Measurements from ENCODE around the gene DHFR2.

DNA sequence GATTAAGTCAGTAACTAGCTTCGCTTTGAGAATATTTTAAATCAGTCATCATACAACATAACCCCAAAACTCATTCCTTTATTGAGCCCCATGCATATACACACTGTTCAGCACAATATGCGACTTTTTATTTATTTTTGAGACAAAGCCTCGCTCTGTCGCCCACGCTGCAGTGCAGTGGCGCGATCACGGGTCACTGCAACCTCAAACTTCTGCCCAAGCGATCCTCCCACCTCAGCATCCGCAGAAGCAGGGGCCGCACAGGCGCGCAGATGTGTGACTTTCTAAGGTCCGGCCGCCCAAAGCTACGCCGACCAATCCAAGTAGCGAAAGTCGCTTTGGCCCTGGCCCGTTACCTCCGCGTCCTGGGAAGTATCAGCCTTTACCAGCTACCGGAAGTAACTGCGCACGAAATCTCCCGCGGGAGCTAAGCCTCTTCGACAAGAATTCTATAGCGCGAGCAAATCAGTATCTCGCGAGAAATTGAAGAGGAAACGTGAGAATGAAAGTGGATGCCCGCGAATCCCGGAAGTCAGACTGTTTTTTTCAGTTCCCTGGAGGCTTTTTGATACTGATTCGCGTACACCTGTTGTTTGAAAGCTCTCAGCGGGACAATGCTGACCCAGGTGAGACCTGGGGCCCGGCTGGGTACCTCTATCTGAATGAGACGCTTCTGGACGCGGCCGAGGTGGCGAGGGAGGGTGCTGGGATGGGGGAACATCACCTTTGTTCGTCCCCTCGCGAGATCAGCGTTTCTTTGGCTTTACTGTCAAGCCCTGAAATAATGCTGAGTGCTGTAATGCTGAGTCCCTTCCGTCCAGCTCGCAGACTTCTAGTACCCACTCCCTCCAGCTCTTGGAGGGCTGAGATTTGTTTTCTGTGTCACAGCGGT, at the start of gene DHFR2, which contains the start of gene NSUN3:
- no peak for TF ChIP-seq RFX5 (IDR thresholded peaks at IDR 0.05; ENCODE audit: low read depth, low read length)
- TF ChIP-seq NFE2L2 (IDR thresholded peaks at IDR 0.05; ENCODE audit: low read depth, low read length): no peak; the same call in 1 of the 2 replicates
- TF ChIP-seq, protein P1, sequence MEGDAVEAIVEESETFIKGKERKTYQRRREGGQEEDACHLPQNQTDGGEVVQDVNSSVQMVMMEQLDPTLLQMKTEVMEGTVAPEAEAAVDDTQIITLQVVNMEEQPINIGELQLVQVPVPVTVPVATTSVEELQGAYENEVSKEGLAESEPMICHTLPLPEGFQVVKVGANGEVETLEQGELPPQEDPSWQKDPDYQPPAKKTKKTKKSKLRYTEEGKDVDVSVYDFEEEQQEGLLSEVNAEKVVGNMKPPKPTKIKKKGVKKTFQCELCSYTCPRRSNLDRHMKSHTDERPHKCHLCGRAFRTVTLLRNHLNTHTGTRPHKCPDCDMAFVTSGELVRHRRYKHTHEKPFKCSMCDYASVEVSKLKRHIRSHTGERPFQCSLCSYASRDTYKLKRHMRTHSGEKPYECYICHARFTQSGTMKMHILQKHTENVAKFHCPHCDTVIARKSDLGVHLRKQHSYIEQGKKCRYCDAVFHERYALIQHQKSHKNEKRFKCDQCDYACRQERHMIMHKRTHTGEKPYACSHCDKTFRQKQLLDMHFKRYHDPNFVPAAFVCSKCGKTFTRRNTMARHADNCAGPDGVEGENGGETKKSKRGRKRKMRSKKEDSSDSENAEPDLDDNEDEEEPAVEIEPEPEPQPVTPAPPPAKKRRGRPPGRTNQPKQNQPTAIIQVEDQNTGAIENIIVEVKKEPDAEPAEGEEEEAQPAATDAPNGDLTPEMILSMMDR (conservative IDR thresholded peaks at IDR 0.05; ENCODE audit: low read depth, low read length): no peak
- peak; percentile 26 for TF ChIP-seq RCOR1 (IDR thresholded peaks at IDR 0.05; ENCODE audit: insufficient replicate concordance, low read length)
- TF ChIP-seq, protein P2, sequence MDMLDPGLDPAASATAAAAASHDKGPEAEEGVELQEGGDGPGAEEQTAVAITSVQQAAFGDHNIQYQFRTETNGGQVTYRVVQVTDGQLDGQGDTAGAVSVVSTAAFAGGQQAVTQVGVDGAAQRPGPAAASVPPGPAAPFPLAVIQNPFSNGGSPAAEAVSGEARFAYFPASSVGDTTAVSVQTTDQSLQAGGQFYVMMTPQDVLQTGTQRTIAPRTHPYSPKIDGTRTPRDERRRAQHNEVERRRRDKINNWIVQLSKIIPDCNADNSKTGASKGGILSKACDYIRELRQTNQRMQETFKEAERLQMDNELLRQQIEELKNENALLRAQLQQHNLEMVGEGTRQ (IDR thresholded peaks at IDR 0.05; ENCODE audit: low read depth, low read length): no peak
- no peak for TF ChIP-seq FOS (IDR thresholded peaks at IDR 0.05; ENCODE audit: low read depth, low read length)
- peak; percentile 79 for TF ChIP-seq POLR2A (IDR thresholded peaks at IDR 0.05; ENCODE audit: low read depth, low read length)
- peak; percentile 88 for TF ChIP-seq MAFK (IDR thresholded peaks at IDR 0.05; ENCODE audit: low read depth, low read length)
- TF ChIP-seq SMC3 (IDR thresholded peaks at IDR 0.05; ENCODE audit: low read depth, low read length): no peak
- TF ChIP-seq CEBPB (IDR thresholded peaks at IDR 0.05; ENCODE audit: low read depth, low read length): no peak
- TF ChIP-seq RAD21 (IDR thresholded peaks at IDR 0.05; ENCODE audit: low read length): no peak
- TF ChIP-seq CHD1 (IDR thresholded peaks at IDR 0.05; ENCODE audit: low read depth, low read length): no peak
- TF ChIP-seq BHLHE40 (IDR thresholded peaks at IDR 0.05; ENCODE audit: low read depth, low read length): peak; percentile 63; the same call in 1 of the 2 replicates
- no peak for TF ChIP-seq MXI1 (IDR thresholded peaks at IDR 0.05; ENCODE audit: borderline replicate concordance, low read depth, low read length)

Measured in IMR-90 (cell line).